Posterior vena cava (tissue), 2 donors: ENCODE data around the gene C3orf33. TPM values are rescaled to one million over a fixed set of nuclear protein-coding genes. Genes with fewer than 3 reads are reported as not detected.
"Not testable (repeated sequence)": the region's sequence is repeated elsewhere in the genome, so short reads cannot be mapped to it uniquely, and the experiment has no call there.

Experiments
- DNase-seq: peaks from one replicate; pipeline ENCODE4 v3.0.0-alpha.2; 2020; ENCODE audit warnings: low spot score
- intact Hi-C, 2 donors: fragments of 100-400 bp; cut with DNase I; formaldehyde crosslinking; loops; one replicate each; pipeline versions ENCODE4 v1.14.1 to v1.14.2; 2022 to 2023
- long read RNA-seq, 2 donors: library from polyadenylated mRNA; unstranded; transcript quantifications; one replicate each; pipeline ENCODE4 v2.0.0, GENCODE V29; 2020 to 2021
- total RNA-seq, 2 donors: library from RNA; stranded (reverse); fragmentation: NEBNext Ultra II Directional; extraction: Animal tissue kit (Norgen Biotek cat#: 25700); gene quantifications; one replicate each; pipeline ENCODE4 v1.2.1, GENCODE V29; 2021
- donor health status: DM: yes; HTN: yes; CAD: no.
- donor health status: DM: yes; HTN: yes; CAD: no.

The C3orf33 gene
- total RNA-seq, result 1 to 10 TPM; 3.0 to 3.7 TPM
- long read RNA-seq, donor 1, partial matches to known transcripts, result 0 of 1 reads
- long read RNA-seq, donor 1, other reads (novel, unspliced or antisense), result 0 of 1 reads
- long read RNA-seq, donor 2, transcript C3orf33-201 (5 exons, 1,884 nt), result major isoform, 7 of 7 reads
- long read RNA-seq, donor 2, partial matches to known transcripts, result 0 of 7 reads
- long read RNA-seq, donor 2, other reads (novel, unspliced or antisense), result 0 of 7 reads

DNA sequence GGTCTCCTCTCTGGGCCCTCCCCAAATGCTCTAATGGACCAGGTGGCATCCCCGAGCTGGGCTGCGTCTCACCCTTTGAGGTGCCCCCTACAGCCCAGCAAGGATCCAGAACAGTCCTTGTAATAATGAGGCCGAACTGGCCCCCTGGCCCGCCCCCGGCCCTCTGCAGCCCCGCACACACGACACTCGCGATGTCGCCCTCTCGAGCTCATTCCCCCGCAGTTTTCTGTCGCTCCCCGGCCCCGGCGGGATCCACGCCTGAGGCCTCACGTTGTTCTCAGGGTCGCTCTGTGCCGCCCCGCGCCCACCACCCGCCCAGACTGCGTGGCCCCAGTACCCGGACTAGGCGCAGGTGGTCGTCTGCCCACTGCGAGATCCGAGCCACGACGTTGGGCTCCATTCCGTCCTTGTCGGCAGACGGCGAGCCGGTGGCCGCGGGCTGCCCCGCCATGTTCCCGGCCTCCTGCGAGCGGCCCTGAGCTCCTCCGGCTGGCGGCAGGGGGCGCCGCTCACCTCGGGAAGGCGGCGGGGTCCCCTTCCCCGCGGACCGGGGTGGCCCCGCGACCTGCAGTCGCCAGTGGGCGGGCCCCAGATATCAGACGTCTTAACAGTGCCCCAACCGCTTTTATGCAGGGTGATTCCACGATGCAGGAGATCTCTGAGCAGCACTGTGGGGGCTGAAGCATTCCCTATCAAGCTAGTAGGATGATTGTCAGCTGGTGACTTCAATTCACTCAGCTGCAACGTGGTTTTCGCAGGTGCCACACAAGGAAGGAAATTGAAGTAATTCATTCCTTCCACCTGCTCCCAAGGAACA lies at the start of gene C3orf33:
TSS of gene C3orf33 (minus strand) at position 477 of the 817 bp plus-strand sequence. CDS start at position 451, 26 bp downstream.
- intact Hi-C loops, result loop anchor here in 1 of 2 donors (5.0 kb wide), 1 partner anchor 66 kb away; the partner anchor contains the start of gene GMPS
- DNase-seq, result peak; percentile 88

GRCh38 chr3:155854141-155854940 lies 48.3 kb upstream of the C3orf33 start, which contains the start of gene SLC33A1:
Gene SLC33A1 (minus strand): TSS chr3:155854427. CDS start chr3:155853997, 430 bp downstream.
- intact Hi-C loops, result no loop called here
- DNase-seq, result peak; percentile 100

- DNase-seq, result no peak
- intact Hi-C loops, result no loop called here
Observed at GRCh38 chr3:155853214-155854140, 47.4 kb upstream of the C3orf33 start.

DNA sequence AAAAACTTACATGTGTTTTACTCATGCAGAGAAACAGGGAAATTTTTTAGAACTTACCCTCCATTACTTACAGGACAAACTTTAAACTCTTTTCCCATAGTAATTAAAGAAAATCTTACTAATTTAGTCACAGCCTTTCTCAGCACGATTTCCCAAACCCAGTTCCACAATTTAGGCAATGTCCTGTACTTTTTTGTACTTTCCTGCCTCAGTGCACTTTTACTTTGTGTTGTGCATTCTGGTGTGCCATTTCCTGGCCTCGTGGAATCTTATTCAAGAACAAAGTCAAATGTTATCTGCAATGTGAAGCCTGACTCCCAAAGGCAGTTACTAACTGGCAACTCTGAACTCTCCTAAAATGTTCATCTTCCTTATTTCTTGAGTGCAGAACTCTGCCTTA lies 46.3 kb upstream of the C3orf33 start:
- intact Hi-C loops, result no loop called here

DNA sequence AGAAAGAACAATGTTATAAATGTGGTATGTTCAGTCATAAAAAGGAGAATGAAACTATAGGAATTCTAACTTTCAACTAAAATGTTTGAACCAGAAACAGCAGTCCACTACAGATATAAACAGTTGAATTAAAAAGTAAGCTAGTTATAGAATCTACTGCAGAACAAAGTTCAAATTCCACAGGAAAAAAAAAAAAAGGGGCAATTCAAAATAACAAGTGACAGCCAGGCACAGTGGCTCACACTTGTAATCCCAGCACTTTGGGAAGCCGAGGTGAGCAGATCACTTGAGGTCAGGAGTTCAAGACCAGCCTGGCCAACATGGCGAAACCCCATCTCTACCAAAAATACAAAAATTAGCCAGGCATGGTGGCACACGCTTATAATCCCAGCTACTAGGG lies 43.3 kb upstream of the C3orf33 start:
- intact Hi-C loops, DNase-seq: not testable (repeated sequence)

More for the DNA sequence above, 46.3 kb upstream of the C3orf33 start:
- DNase-seq, result no peak

GRCh38 chr3:155847993-155848392 lies 41.9 kb upstream of the C3orf33 start:
- DNase-seq, result no peak

GRCh38 chr3:155846119-155846518 lies 40.0 kb upstream of the C3orf33 start:
- DNase-seq, result no peak
- intact Hi-C loops, result no loop called here

More at GRCh38 chr3:155847993-155848392, 41.9 kb upstream of the C3orf33 start:
- intact Hi-C loops, result no loop called here

GRCh38 chr3:155843569-155843968 lies 37.5 kb upstream of the C3orf33 start:
- no peak for DNase-seq
- intact Hi-C loops, result no loop called here

GRCh38 chr3:155835341-155836071 lies 29.4 kb upstream of the C3orf33 start:
- intact Hi-C loops, result no loop called here
- DNase-seq, result no peak

DNA sequence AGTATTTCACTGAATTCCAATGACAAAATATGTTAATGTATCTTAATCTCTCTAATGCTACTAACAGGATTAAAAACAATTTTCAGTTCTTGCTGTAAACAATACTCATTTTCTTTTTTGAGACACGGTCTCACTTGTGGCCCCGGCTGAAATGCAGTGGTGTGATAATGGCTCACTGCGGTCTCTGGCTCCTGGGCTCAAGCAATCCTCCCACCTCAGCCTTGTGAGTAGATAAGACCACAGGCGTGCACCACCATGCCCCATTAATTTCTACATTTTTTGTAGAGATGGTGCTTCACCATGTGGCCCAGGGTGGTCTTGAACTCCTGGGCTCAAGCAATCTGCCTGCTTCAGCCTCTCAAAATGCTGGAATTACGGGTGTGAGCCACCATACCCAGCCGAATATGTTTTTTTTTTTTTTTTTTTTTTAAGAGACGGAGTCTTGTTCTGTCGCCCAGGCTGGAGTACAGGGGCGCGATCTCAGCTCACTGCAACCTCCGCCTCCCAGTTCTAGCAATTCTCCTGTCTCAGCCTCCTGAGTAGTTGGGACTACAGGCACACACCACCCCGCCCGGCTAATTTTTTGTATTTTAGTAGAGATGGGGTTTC lies 22.5 kb upstream of the C3orf33 start:
- intact Hi-C loops, DNase-seq: not testable (repeated sequence)

DNA sequence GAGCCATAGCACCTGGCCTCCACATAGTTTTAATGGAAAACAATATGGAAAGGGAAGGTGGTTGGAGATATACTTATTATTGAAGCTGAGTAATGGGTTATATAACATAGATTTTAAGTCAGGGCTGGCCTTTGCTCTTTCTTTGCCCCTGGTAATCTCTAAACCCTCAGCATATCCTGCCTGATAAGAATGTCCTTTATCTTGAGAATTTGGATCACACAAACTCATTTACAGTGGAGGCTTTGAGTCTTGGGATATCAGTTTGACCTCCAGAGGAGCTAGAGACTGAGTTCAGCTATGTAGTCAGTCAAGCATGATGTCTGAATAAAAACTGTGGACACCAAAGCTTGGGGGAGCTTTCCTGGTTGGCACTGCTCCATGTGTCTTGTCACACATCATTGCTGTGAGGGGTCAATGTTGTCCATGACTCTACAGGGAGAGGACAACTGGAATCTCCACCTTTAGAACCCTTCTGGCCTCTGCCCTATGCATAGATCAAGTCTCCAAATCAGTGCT lies 9.0 kb upstream of the C3orf33 start:
- no peak for DNase-seq
- intact Hi-C loops, result no loop called here

- DNase-seq, intact Hi-C loops: not testable (repeated sequence)
Observed at GRCh38 chr3:155813224-155813623, 7.1 kb upstream of the C3orf33 start.

DNA sequence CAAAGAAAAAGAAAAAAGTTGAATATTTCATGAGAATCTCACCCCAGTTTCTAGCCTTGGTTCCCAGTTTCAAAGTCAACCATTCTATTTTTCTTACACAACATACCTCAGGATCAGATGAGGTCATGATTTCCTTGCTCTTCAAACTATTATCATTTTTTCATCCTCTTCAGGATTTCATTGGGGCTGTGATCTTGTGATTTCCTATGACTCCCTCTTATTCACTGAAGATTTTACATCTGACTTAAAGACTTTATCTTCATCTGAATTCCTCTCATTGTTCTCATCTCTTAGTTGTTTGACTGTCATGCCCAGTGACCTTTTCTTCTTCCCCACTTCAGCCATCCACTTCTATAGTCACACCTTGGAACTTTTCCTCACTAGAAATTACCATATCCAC lies 3.1 kb upstream of the C3orf33 start:
- DNase-seq, result no peak
- intact Hi-C loops, result loop anchor here in 1 of 2 donors (5.0 kb wide), 1 partner anchor 63 kb away; the partner anchor contains the start of gene GMPS

DNA sequence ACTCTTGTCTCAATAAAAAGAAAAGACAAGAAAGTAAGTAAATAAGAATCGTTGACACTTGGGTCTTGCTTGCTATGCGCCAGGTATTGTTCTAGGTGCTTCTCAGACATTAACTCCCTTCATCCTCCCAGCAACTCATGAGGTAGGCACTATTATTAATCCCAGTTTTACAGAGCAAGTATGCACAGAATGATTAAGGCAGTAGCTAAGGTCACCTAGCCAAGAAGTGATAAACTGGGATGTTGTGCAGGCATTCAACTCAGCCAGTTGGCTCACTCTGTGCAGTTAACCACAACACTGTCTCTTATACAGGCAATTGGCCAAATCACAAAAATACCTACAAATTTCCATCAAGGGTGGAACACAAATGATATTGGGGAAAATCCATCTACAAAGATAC lies 1.7 kb upstream of the C3orf33 start:
- intact Hi-C loops, result loop anchor here in 1 of 2 donors (5.0 kb wide), 1 partner anchor 64 kb away; the partner anchor contains the start of gene GMPS
- no peak for DNase-seq

- intact Hi-C loops, result loop anchor here in 1 of 2 donors (5.0 kb wide), 1 partner anchor 67 kb away; the partner anchor contains the start of gene GMPS
- no peak for DNase-seq
Observed at GRCh38 chr3:155805204-155805801, 775 bp downstream of the C3orf33 start.

- no peak for DNase-seq
- intact Hi-C loops, result no loop called here
Observed at GRCh38 chr3:155804323-155804722, 1.8 kb downstream of the C3orf33 start.

DNA sequence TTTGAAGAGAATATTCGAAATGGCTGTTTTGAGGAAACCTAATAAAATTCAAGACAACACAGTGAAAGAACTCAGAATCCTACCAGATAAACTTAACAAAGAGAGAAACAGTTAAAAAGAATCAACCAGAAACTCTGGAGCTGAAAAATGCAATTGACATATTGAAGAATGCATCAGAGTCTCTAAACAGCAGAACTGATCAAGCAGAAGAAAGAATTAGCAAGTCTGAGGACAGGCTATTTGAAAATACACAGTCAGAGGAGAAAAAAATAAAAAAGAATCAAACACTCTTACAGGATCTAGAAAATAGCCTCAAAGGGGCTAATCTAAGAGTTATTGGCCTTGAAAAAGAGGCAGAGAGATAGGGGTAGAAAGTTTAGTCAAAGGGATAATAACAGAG lies 13.5 kb downstream of the C3orf33 start:
- DNase-seq, result no peak
- intact Hi-C loops, result no loop called here
